Measurements from ENCODE around the gene HNRNPM. TPM values are rescaled to one million over a fixed set of nuclear protein-coding genes. Genes with fewer than 3 reads are reported as not detected.

Gene HNRNPM
- polyA plus RNA-seq, 1 experiment: 81.6 TPM

- peaks cover 30% of the 10 kb centered on the region for H3K36me3 ChIP-seq (ENCODE audit: control insufficient read depth, insufficient read depth, low read length)
- POLR2A ChIA-PET: no interaction called here
- no peak for DNase-seq (ENCODE audit: low read depth)
- H3K27me3 ChIP-seq (ENCODE audit: control insufficient read depth, insufficient read depth, low read length): no peaks in the 10 kb centered on the region
- no peak for TF ChIP-seq CTCF (IDR thresholded peaks at IDR 0.05; ENCODE audit: insufficient read depth, low read depth, low read length)
- CTCF ChIA-PET: no interaction called here
- no peak overlapping the region for H3K4me3 ChIP-seq (ENCODE audit: low read depth, low read length)
Observed at GRCh38 chr19:8489561-8490394, 45.0 kb downstream of the HNRNPM start.

- POLR2A ChIA-PET: no interaction called here
- H3K4me3 ChIP-seq (ENCODE audit: low read depth, low read length): no peak overlapping the region
- TF ChIP-seq CTCF (IDR thresholded peaks at IDR 0.05; ENCODE audit: insufficient read depth, low read depth, low read length): no peak
- no peak for DNase-seq (ENCODE audit: low read depth)
- no peaks in the 10 kb centered on the region for H3K27me3 ChIP-seq (ENCODE audit: control insufficient read depth, insufficient read depth, low read length)
- CTCF ChIA-PET: interaction anchor here (0.6 to 1.3 kb wide), 2 partner anchors 142 to 488 kb away, joined by 3 read pairs; no protein-coding TSS in a partner anchor
- peaks cover 27% of the 10 kb centered on the region for H3K36me3 ChIP-seq (ENCODE audit: control insufficient read depth, insufficient read depth, low read length)
Observed at GRCh38 chr19:8490395-8490760, 45.6 kb downstream of the HNRNPM start.

- no peaks in the 10 kb centered on the region for H3K27me3 ChIP-seq (ENCODE audit: control insufficient read depth, insufficient read depth, low read length)
Observed at GRCh38 chr19:8490873-8491272, 46.1 kb downstream of the HNRNPM start.

GRCh38 chr19:8491574-8491973 is 46.8 kb downstream of the HNRNPM start:
- POLR2A ChIA-PET: no interaction called here
- no peak for TF ChIP-seq CTCF (IDR thresholded peaks at IDR 0.05; ENCODE audit: insufficient read depth, low read depth, low read length)
- peaks cover 17% of the 10 kb centered on the region for H3K36me3 ChIP-seq (ENCODE audit: control insufficient read depth, insufficient read depth, low read length)
- H3K27me3 ChIP-seq (ENCODE audit: control insufficient read depth, insufficient read depth, low read length): no peaks in the 10 kb centered on the region
- H3K4me3 ChIP-seq (ENCODE audit: low read depth, low read length): no peak overlapping the region
- no peak for DNase-seq (ENCODE audit: low read depth)
- CTCF ChIA-PET: interaction anchor here (0.6 to 1.3 kb wide), 3 partner anchors 18 to 143 kb away, joined by 3 to 6 read pairs (median 3); no protein-coding TSS in a partner anchor

More at GRCh38 chr19:8490873-8491272, 46.1 kb downstream of the HNRNPM start:
- no peak for TF ChIP-seq CTCF (IDR thresholded peaks at IDR 0.05; ENCODE audit: insufficient read depth, low read depth, low read length)
- ChIA-PET POLR2A (no interaction called here), CTCF (interaction anchor here (0.6 to 1.3 kb wide), 2 partner anchors 143 to 489 kb away, joined by 3 read pairs; no protein-coding TSS in a partner anchor)
- DNase-seq (ENCODE audit: low read depth): no peak
- no peak overlapping the region for H3K4me3 ChIP-seq (ENCODE audit: low read depth, low read length)
- H3K36me3 ChIP-seq (ENCODE audit: control insufficient read depth, insufficient read depth, low read length): peaks cover 22% of the 10 kb centered on the region

GRCh38 chr19:8494158-8494557 is 49.4 kb downstream of the HNRNPM start:
- H3K36me3 ChIP-seq (ENCODE audit: control insufficient read depth, insufficient read depth, low read length): no peaks in the 10 kb centered on the region; the same call in none of the 2 replicates
- no peaks in the 10 kb centered on the region for H3K27me3 ChIP-seq (ENCODE audit: control insufficient read depth, insufficient read depth, low read length)
- DNase-seq (ENCODE audit: low read depth): no peak
- no peak for TF ChIP-seq CTCF (IDR thresholded peaks at IDR 0.05; ENCODE audit: insufficient read depth, low read depth, low read length)
- ChIA-PET CTCF (interaction anchor here (1.3 to 1.6 kb wide), 2 partner anchors 8 to 86 kb away, joined by 3 to 5 read pairs; no protein-coding TSS in a partner anchor), POLR2A (no interaction called here)
- H3K4me3 ChIP-seq (ENCODE audit: low read depth, low read length): no peak overlapping the region

Data from BJ (cell line).